GM18502 (cell line): ENCODE results near the gene HK1.

Source experiments
- ATAC-seq: cut with Tn5 transposase; IDR thresholded peaks from one replicate; pipeline ENCODE4 v1.9.1; 2021; ENCODE audit warnings: mild to moderate bottlenecking; ENCODE audit not compliant: unreplicated experiment, poor library complexity

Gene HK1

DNA sequence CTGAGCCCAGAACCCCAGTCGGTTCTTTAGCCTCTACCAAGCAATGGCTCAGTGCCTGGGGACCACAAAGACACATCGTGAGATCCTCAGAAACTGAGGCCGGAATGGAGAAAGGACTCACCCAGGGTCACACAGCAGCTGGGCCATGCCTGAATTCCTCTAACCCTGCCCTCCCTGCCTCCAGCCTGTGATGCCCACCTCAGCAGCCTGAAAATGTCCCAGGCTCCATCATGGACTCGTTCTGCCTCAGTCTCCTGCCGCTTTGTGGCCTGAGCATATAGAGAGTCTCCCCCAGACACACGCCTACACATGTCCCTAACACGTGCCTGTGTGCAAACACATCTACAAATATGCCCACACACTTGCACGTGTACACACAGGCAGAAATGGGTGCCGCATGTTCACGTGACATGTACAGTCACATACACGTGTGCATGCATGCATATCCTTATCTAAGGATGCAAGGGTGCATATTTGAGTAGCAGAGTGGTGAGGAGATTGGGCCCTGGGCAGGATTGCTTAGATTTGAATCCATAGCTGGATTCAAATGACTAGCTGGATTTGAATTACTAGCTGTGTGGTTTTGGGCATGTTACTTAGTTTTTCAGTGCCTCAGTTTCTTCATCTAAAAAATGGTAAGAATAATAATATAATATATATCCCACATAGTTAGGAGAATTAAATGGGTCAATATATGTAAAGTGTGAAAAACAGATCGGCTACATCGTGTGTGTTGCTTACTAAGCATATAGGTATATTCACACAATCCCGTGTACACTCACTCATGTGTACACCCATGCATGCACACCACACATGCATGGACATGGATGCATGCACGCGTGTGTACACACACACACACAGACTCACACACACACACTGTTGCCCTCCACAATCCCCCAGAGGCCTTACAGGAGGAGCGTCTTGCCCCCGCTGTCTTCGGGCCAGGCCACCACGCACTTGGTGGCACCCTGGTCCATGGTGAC is 136.0 kb downstream of the HK1 start:
- no peak for ATAC-seq

- ATAC-seq: no peak
Measured at GRCh38 chr10:69415049-69415448, 136.8 kb downstream of the HK1 start.

GRCh38 chr10:69415951-69416350 is 137.7 kb downstream of the HK1 start:
- ATAC-seq: no peak

DNA sequence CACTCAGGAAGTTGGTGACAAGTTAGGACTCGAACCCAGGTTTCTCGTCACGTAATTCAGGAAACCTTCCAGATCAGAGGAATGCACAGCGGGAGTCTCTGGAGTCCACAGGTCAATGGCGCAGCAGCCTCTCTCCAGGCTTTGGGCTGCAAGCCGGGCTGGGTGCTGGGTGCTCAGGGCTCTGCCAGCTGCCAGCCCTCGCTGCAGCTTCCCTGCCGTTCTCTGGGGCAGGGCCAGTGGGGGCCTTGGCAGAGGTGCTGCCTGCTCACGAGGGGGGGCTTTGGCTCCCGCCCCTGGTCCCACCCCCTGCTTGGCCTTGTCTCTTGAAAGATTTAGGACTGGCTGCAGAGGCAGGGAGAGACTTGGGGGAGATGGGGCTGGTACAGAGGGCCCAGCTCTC is 138.4 kb downstream of the HK1 start, which contains the start of gene TACR2:
TSS of gene TACR2 (minus strand) at position 224 of the 400 bp plus-strand sequence. CDS start 595 bp downstream, outside the sequence.
- no peak for ATAC-seq

DNA sequence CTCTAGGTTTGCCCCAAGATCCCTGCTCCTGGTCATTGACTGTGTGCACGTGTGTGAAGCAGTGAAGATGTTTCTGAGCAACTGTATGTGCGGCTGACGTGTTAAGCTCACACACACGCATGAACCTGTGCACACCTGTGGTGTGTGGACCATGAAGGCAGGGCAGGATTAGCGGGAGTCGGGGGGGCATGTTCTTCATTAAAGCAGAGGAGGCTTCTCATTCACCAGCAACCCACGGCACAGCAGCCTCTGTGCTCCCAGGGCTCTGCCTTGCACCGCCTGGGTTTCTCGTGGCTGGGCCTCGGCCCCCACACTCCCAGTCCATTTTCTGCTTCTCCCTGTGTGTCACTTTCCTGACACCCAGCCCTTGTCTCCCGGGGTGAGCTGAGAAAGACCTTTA is 139.2 kb downstream of the HK1 start:
- ATAC-seq: no peak

GRCh38 chr10:69418052-69418752 is 139.9 kb downstream of the HK1 start:
- ATAC-seq: no peak

DNA sequence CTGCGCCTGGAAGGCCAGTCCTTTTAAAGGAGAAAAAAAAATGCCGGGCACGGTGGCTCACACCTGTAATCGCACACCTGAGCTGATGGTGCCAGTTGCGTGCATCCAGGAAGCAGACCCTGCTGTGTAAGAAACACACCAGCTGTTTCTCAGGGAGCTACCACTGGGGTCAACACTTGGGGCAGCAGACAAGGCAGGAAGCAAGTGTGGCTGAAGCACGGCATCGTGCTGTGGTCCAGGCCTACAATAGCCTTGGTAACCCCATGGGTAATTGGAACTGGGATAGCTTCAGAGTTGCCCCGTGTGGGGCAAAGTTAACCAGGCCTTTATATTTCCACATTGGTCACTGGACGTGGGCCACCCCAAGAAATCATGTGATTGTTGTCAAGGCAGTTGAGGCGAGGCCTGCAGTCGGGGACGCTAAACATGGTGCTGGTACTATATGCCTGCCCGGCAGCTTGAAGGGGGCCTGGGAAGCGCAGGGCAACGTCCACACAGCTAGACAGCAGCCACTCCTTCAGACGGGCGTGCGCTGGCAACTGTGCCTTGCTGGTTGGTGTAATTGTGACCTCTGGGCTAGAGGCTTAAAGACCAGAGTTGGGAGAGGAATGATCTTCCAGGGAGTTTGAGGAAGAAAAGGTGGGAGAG is 140.9 kb downstream of the HK1 start:
- no peak for ATAC-seq

GRCh38 chr10:69419744-69420126 is 141.4 kb downstream of the HK1 start:
- ATAC-seq: no peak

DNA sequence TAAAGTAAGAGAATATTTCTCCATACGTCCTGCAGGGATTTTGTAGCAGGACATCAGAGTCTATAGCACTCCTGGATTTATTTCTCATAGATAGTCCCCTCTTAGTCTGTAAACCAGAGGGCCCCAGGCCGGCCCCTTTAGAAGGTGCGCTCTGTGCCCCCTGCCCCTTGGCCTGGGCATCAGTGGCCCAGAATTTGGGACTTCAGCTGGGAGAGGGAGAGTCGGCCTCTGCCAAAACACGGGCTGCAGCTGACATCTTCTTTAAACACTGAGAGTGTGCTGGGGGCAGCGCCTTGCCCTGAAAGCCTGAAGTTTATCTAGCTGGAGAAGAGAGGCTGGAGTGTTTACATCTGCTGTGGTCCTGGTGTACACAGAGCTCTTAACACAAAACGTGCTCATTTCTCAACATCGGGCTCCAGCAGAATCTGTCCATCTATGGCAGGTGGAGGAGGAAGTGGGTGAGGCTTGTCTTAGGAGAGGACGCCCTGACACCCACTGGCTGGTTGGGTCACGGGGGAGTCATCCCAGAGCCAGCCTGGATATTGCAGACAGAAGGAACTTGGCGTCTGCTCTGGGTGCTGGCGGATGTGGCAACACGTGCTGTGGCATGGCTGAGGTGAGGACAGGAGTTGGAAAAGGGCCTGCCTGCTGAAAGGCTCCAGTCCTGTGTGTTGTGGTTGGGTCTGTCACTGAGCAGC is 143.5 kb downstream of the HK1 start:
- ATAC-seq: no peak

GRCh38 chr10:69422676-69423075 is 144.4 kb downstream of the HK1 start:
- ATAC-seq: no peak

DNA sequence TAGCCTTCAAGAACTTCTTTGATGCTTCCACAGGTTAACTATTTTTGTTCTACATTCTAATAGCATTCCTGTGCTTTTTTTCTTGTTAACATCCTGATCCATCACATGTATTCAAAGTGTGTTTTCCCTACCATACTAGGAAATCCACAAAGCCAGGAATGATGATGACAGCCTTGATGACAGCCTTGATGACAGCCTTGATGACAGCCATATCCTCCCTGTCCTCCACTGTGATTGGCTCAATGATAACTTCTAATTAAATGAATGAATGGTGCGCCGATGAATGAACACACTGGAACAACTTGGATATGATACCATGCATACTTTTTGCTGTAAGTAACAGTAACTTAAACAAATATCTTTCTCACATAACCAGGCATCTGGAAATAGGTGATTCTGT is 146.7 kb downstream of the HK1 start:
- no peak for ATAC-seq

DNA sequence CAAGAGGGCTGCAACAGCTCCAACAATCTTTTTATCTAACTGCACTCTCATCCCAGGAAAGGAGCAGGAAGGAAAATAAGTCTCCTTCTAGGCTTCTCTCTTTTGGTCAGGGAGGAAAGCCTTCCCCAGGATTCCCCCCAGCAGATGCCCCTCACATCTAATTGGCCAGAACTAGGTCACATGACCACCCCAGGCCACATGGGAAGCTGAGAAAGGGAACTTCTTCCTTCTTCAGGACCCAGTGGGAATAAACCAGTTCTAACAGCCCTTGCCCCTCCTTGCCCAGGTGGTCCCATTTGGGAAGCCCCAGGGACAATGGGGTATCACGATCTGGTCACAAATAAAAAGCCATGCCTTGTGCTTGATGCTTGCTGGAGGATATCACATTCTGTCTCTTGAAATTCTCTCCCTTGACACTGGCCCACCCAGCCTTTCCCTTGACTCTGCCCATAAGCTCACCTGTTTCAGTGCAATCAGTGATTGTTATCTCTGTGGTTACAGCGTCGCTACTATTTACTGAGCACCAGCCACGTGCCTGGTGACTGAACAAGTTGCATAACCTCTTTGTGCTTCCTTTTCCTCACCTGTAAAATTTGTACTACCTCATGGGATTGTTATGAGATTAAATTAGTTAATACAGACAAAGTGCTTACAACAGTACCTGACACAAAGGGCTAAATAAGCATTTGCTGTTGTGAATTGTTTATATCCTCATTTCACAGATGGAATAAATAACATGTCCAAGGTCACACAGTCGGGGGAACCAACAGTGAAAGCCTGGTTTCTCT is 147.4 kb downstream of the HK1 start:
- ATAC-seq: no peak

- no peak for ATAC-seq
Measured at GRCh38 chr10:69426376-69426727, 148.1 kb downstream of the HK1 start.

GRCh38 chr10:69428165-69428564 is 149.9 kb downstream of the HK1 start:
- ATAC-seq: no peak

GRCh38 chr10:69434169-69434568 is 155.9 kb downstream of the HK1 start:
- no peak for ATAC-seq

- no peak for ATAC-seq
Measured at GRCh38 chr10:69434926-69435325, 156.6 kb downstream of the HK1 start.

- no peak for ATAC-seq
Measured at GRCh38 chr10:69435966-69436520, 157.7 kb downstream of the HK1 start.

- ATAC-seq: no peak
Measured at GRCh38 chr10:69437321-69438259, 159.3 kb downstream of the HK1 start.
